Calu3 (cell line): ENCODE results near the gene PIGQ. TPM values are rescaled to one million over a fixed set of nuclear protein-coding genes. Genes with fewer than 3 reads are reported as not detected.

Experiments
- BruUV-seq: library from RNA; stranded (reverse); fragments of 400-500 nt; replicated peaks from 2 replicates; lab custom pipeline; 2021; lab: Mats Ljungman, UMichigan
- CTCF ChIA-PET: fragments of 300-600 bp; sonication (Branson Sonifier 250); formaldehyde crosslinking; loops from one replicate; lab custom pipeline; 2022; ENCODE audit warnings: antibody characterized with exemption; lab: Charles Lee
- DNase-seq: peaks from one replicate; pipeline ENCODE4 v3.0.0; 2022
- H3K27ac Mint-ChIP-seq: one replicate; pipeline ENCODE4 v1.8.0; 2022; ENCODE audit warnings: mixed read lengths; ENCODE audit not compliant: unreplicated experiment
- H3K27me3 Mint-ChIP-seq: one replicate; pipeline ENCODE4 v1.8.0; 2022; ENCODE audit warnings: mixed read lengths; ENCODE audit not compliant: unreplicated experiment
- H3K36me3 Mint-ChIP-seq: one replicate; pipeline ENCODE4 v1.8.0; 2022; ENCODE audit warnings: mild to moderate bottlenecking, moderate library complexity, mixed read lengths; ENCODE audit not compliant: insufficient read depth, unreplicated experiment
- H3K4me1 Mint-ChIP-seq: one replicate; pipeline ENCODE4 v1.8.0; 2022; ENCODE audit warnings: mild to moderate bottlenecking, low read depth, mixed read lengths; ENCODE audit not compliant: unreplicated experiment
- H3K4me3 Mint-ChIP-seq: one replicate; pipeline ENCODE4 v1.8.0; 2022; ENCODE audit warnings: mild to moderate bottlenecking, low read depth, moderate library complexity, mixed read lengths; ENCODE audit not compliant: unreplicated experiment
- H3K9me3 Mint-ChIP-seq: one replicate; pipeline ENCODE4 v1.8.0; 2022; ENCODE audit warnings: low read depth, mixed read lengths; ENCODE audit not compliant: unreplicated experiment
- intact Hi-C: fragments of 100-400 bp; cut with micrococcal nuclease; formaldehyde crosslinking; loops from one replicate; pipeline ENCODE4 v1.10.0; 2022; ENCODE audit not compliant: unreplicated experiment
- total RNA-seq: library from RNA; stranded (reverse); gene quantifications from 2 replicates; pipeline ENCODE4 v1.2.3, GENCODE V29; 2022
- TF ChIP-seq, protein P1 (sequence below): fragments of 200-600 bp; IDR thresholded peaks from one replicate; pipeline ENCODE4 v1.8.0; 2022; ENCODE audit warnings: antibody characterized with exemption; ENCODE audit not compliant: unreplicated experiment

The PIGQ gene
- total RNA-seq, 1 experiment from 2014 or later: 101 TPM

GRCh38 chr16:580946-581498 is 11.3 kb downstream of the PIGQ start:
- H3K27ac Mint-ChIP-seq: no peak overlapping the region
- H3K9me3 Mint-ChIP-seq: no peaks in the 10 kb centered on the region
- no peak for DNase-seq
- CTCF ChIA-PET: interaction anchor here (1.2 kb wide), 1 partner anchor 12 kb away, joined by 3 read pairs; no protein-coding TSS in a partner anchor
- BruUV-seq: no TSS peak
- intact Hi-C loops: no loop called here
- TF ChIP-seq, protein P1, sequence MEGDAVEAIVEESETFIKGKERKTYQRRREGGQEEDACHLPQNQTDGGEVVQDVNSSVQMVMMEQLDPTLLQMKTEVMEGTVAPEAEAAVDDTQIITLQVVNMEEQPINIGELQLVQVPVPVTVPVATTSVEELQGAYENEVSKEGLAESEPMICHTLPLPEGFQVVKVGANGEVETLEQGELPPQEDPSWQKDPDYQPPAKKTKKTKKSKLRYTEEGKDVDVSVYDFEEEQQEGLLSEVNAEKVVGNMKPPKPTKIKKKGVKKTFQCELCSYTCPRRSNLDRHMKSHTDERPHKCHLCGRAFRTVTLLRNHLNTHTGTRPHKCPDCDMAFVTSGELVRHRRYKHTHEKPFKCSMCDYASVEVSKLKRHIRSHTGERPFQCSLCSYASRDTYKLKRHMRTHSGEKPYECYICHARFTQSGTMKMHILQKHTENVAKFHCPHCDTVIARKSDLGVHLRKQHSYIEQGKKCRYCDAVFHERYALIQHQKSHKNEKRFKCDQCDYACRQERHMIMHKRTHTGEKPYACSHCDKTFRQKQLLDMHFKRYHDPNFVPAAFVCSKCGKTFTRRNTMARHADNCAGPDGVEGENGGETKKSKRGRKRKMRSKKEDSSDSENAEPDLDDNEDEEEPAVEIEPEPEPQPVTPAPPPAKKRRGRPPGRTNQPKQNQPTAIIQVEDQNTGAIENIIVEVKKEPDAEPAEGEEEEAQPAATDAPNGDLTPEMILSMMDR: no peak
- H3K36me3 Mint-ChIP-seq: peaks cover 65% of the 10 kb centered on the region
- no peak overlapping the region for H3K4me3 Mint-ChIP-seq
- H3K27me3 Mint-ChIP-seq: no peaks in the 10 kb centered on the region
- H3K4me1 Mint-ChIP-seq: peaks cover 9% of the 10 kb centered on the region

DNA sequence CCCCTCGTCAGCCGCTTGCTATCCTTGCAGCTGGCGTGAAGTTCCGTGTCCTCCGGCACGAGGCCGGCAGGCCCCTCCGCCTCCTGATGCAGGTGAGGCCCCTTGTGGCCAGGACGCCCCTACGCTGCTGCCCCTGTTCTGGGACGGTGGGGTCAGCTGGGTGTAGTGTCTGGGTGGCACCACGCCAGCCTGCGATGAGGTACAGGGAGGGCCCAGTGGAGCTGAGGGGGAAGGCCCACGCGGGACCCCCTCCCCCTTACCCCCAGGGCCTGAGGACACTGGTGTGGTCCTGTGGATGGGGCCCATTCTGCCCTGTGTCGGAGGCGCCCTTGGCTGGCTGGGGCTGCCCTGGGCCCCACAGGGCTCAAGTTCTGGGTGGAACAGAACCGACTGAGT is 12.4 kb downstream of the PIGQ start:
- no peak for DNase-seq
- Mint-ChIP-seq H3K27ac (no peak overlapping the region), H3K9me3 (no peaks in the 10 kb centered on the region), H3K27me3 (no peaks in the 10 kb centered on the region), H3K4me3 (no peak overlapping the region), H3K36me3 (peaks cover 68% of the 10 kb centered on the region), H3K4me1 (peaks cover 20% of the 10 kb centered on the region)
- CTCF ChIA-PET: interaction anchor here (0.9 to 1.2 kb wide), 2 partner anchors 11 to 55 kb away, joined by 3 read pairs; partner anchors contain the start of gene CAPN15
- BruUV-seq: no TSS peak
- TF ChIP-seq, protein P1: no peak
- intact Hi-C loops: no loop called here

GRCh38 chr16:582614-583331 is 13.0 kb downstream of the PIGQ start:
- H3K9me3 Mint-ChIP-seq: no peaks in the 10 kb centered on the region
- CTCF ChIA-PET: interaction anchor here (0.9 kb wide), 1 partner anchor 56 kb away, joined by 3 read pairs; the partner anchor contains the start of gene CAPN15
- TF ChIP-seq, protein P1: peak; percentile 19
- no TSS peak for BruUV-seq
- intact Hi-C loops: no loop called here
- no peaks in the 10 kb centered on the region for H3K27me3 Mint-ChIP-seq
- H3K36me3 Mint-ChIP-seq: peaks cover 72% of the 10 kb centered on the region
- peaks cover 24% of the 10 kb centered on the region for H3K4me1 Mint-ChIP-seq
- no peak overlapping the region for H3K27ac Mint-ChIP-seq
- DNase-seq: no peak
- H3K4me3 Mint-ChIP-seq: no peak overlapping the region

DNA sequence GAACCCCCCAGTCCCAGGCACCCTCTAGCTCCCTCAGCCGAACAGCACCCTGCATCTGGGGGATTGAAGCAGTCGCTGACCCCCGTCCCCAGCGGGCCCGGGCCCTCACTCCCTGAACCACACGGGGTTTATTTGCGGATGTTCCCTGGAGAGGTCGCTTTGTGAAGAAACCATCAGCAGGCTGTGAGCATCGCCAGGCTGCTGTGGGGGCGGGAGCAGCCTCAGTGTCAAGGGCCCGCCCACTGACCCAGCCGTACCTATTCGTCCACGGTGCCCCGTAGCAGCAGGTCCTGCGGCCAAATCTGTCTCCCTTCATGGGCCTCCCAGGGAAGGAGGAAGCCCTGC is 13.7 kb downstream of the PIGQ start:
- peaks cover 24% of the 10 kb centered on the region for H3K4me1 Mint-ChIP-seq
- H3K9me3 Mint-ChIP-seq: no peaks in the 10 kb centered on the region
- H3K36me3 Mint-ChIP-seq: peaks cover 78% of the 10 kb centered on the region
- no peak overlapping the region for H3K27ac Mint-ChIP-seq
- TF ChIP-seq, protein P1: no peak
- intact Hi-C loops: no loop called here
- CTCF ChIA-PET: interaction anchor here (0.6 kb wide), 1 partner anchor 125 kb away, joined by 3 read pairs; no protein-coding TSS in a partner anchor
- no peak overlapping the region for H3K4me3 Mint-ChIP-seq
- no peaks in the 10 kb centered on the region for H3K27me3 Mint-ChIP-seq
- DNase-seq: no peak
- no TSS peak for BruUV-seq
